Peyer's patch (tissue), 4 donors: ENCODE data around the gene HHIPL1.

ENCODE experiments used
- POLR2A ChIP-seq, 2 donors: fragments of 450-650 bp; IDR thresholded peaks; one replicate each; pipeline ENCODE4 v1.5.1; 2017; ENCODE audit warnings: antibody characterized with exemption in 2 of 2, mild to moderate bottlenecking in 2 of 2, moderate library complexity in 2 of 2
- TF ChIP-seq, protein P1 (sequence below), 6 experiments: fragments of 450-650 bp in 4 of 6; fragments of 200-600 bp in 2 of 6; sonication (generic) in 1 of 6; IDR thresholded peaks; one replicate each; pipeline ENCODE4 v1.5.1; 2017 to 2019; ENCODE audit warnings: antibody characterized with exemption in 6 of 6, mild to moderate bottlenecking in 3 of 6, moderate library complexity in 1 of 6

DNA sequence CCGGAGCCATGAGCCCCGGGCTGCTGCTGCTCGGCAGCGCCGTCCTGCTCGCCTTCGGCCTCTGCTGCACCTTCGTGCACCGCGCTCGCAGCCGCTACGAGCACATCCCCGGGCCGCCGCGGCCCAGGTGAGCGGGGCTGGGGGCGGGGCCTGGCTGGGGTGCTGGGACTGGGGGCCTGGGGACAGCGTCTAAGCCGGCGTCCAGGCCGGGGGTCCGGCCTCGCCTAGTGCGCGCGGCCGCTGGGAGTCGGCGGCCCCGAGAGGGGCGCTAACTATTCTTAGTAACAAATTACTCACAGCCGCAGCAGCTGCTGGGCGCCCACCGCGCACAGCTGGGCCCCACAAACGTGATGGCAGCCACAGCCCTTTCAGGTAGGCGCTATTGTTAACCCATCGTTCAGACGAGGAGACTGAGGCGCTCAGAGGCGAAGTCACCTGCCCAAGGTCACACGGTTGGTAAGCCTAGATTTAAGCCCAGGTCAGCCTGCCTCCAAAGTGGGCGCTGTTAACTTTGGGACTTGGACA is 39.5 kb downstream of the HHIPL1 start:
- TF ChIP-seq, protein P1, sequence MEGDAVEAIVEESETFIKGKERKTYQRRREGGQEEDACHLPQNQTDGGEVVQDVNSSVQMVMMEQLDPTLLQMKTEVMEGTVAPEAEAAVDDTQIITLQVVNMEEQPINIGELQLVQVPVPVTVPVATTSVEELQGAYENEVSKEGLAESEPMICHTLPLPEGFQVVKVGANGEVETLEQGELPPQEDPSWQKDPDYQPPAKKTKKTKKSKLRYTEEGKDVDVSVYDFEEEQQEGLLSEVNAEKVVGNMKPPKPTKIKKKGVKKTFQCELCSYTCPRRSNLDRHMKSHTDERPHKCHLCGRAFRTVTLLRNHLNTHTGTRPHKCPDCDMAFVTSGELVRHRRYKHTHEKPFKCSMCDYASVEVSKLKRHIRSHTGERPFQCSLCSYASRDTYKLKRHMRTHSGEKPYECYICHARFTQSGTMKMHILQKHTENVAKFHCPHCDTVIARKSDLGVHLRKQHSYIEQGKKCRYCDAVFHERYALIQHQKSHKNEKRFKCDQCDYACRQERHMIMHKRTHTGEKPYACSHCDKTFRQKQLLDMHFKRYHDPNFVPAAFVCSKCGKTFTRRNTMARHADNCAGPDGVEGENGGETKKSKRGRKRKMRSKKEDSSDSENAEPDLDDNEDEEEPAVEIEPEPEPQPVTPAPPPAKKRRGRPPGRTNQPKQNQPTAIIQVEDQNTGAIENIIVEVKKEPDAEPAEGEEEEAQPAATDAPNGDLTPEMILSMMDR (IDR thresholded peaks at IDR 0.05), result peak in 1 of 6 experiments; percentile 2
- no peak for TF ChIP-seq POLR2A (IDR thresholded peaks at IDR 0.05)
